ENCODE data around the gene SARS1. TPM values are rescaled to one million over a fixed set of nuclear protein-coding genes. Genes with fewer than 3 reads are reported as not detected.

SARS1 gene
- total and polyA plus RNA-seq, 2 of the 8 experiments (the other 6 are each of a cell fraction or from before 2014, with no cell fraction given) = 83.1 to 146 TPM

- Histone ChIP-seq H4K5ac (ENCODE audit: insufficient read length, low read depth, low read length) (no peak overlapping the region), H3K4me3 (ENCODE audit: extremely low read depth in 1 of 4, insufficient read depth in 2 of 4, low read depth in 3 of 4, low read length in 4 of 4) (no peak overlapping the region), H2BK20ac (ENCODE audit: low read length) (no peak overlapping the region), H3K9me3 (ENCODE audit: insufficient read depth in 2 of 2, low read depth in 1 of 2, low read length in 1 of 2) (no peaks in the 10 kb centered on the region), H3K4ac (replicated peaks; ENCODE audit: insufficient read length, low read depth, low read length) (no peak overlapping the region), H2BK120ac (replicated peaks; ENCODE audit: low read depth, low read length) (no peak overlapping the region), H4K8ac (ENCODE audit: extremely low read depth, insufficient read depth, low read length) (no peak overlapping the region), H3K18ac (ENCODE audit: extremely low read depth, low read length) (no peak overlapping the region), H3K23me2 (ENCODE audit: low read depth, low read length) (no peaks in the 10 kb centered on the region), H4K20me1 (replicated peaks in 1 of 2; ENCODE audit: control insufficient read depth in 1 of 2, insufficient read depth in 2 of 2, low read length in 2 of 2) (peaks cover 0 to 5% of the 10 kb centered on the region in 2 experiments), H3K9ac (replicated peaks in 1 of 4; ENCODE audit: extremely low read depth in 1 of 4, low read depth in 3 of 4, low read length in 3 of 4) (no peak overlapping the region), H2AFZ (ENCODE audit: low read length) (no peak overlapping the region), H3K27ac (ENCODE audit: low read depth, low read length) (no peak overlapping the region), H3K56ac (replicated peaks; ENCODE audit: insufficient read length, low read depth, low read length) (no peak overlapping the region), H4K91ac (replicated peaks; ENCODE audit: insufficient read length, low read length) (no peak overlapping the region), H2BK12ac (ENCODE audit: low read depth, low read length) (no peak overlapping the region), H3K79me2 (ENCODE audit: control insufficient read depth in 1 of 2, insufficient read depth in 2 of 2, low read length in 2 of 2) (no peaks in the 10 kb centered on the region; a peak in 1 of 4 replicates), H3K14ac (ENCODE audit: insufficient read length) (no peak overlapping the region), H3K4me1 (replicated peaks in 1 of 4; ENCODE audit: control insufficient read depth in 3 of 4, insufficient read depth in 4 of 4, low read length in 3 of 4) (peaks cover 0 to 10% (median 3%) of the 10 kb centered on the region in 4 experiments; a peak in 5 of 7 replicates), H3K4me2 (ENCODE audit: insufficient read depth in 1 of 2, low read depth in 2 of 2, low read length in 2 of 2) (no peak overlapping the region), H2BK5ac (ENCODE audit: low read depth, low read length) (no peak overlapping the region), H2AK5ac (ENCODE audit: low read depth, low read length) (no peak overlapping the region), H3K79me1 (ENCODE audit: low read depth, low read length) (no peaks in the 10 kb centered on the region), H3K23ac (ENCODE audit: insufficient read length) (no peak overlapping the region), H3K36me3 (ENCODE audit: control insufficient read depth in 2 of 4, insufficient read depth in 4 of 4, low read length in 3 of 4) (peaks cover 10 to 19% (median 17%) of the 10 kb centered on the region in 4 experiments; a peak in 6 of 8 replicates), H2BK15ac (ENCODE audit: low read length) (no peak overlapping the region), H3K27me3 (replicated peaks in 1 of 4; ENCODE audit: control insufficient read depth in 3 of 4, extremely low read depth in 1 of 4, insufficient read depth in 3 of 4, low read length in 3 of 4) (no peaks in the 10 kb centered on the region)
- no peak for FAIRE-seq
- POLR2A ChIA-PET (ENCODE audit: partially characterized antibody) = interaction anchor here (1.0 to 2.4 kb wide), 7 partner anchors 10 to 122 kb away, joined by 3 to 17 read pairs (median 6); partner anchors contain the start of gene SORT1
- TF ChIP-seq NRF1 (IDR thresholded peaks at IDR 0.05; ENCODE audit: low read depth, low read length) (no peak), PHF8 (conservative IDR thresholded peaks at IDR 0.05; ENCODE audit: low read depth, low read length) (no peak), ATF3 (IDR thresholded peaks at IDR 0.05; ENCODE audit: insufficient read depth, low read depth, low read length) (no peak), SRF (IDR thresholded peaks at IDR 0.05; ENCODE audit: low read depth, low read length) (no peak), NANOG (IDR thresholded peaks at IDR 0.05; ENCODE audit: insufficient read depth, low read depth, low read length, poor library complexity, severe bottlenecking) (no peak)
- CTCF ChIA-PET (ENCODE audit: partially characterized antibody) = interaction anchor here (0.8 to 5.2 kb wide), 15 partner anchors 8 to 264 kb away, joined by 3 to 113 read pairs (median 7); partner anchors contain the start of genes MYBPHL, SARS1 and SORT1
- 86% methylated on average over 9 of the region's 9 CpGs; no CpG with 5 or more reads in 1 of the 2 experiments for WGBS, 2 experiments (ENCODE audit: extremely low coverage in 1 of 2, insufficient coverage in 1 of 2, insufficient read length in 1 of 2, insufficient replicate concordance in 2 of 2, low coverage in 1 of 2, low lambda C conversion rate in 2 of 2, missing lambda C conversion rate in 1 of 2)
- DNase-seq (ENCODE audit: low read depth in 1 of 2, low spot score in 2 of 2) = no peak
Observed at GRCh38 chr1:109275706-109276345, 62.1 kb downstream of the SARS1 start.
